ENCODE measurements around the gene POLR1G. TPM values are rescaled to one million over a fixed set of nuclear protein-coding genes. Genes with fewer than 3 reads are reported as not detected.

POLR1G gene
- total RNA-seq, 2 experiments from 2014 or later, result 0.16 to 0.28 TPM

GRCh38 chr19:45437328-45437727 lies 30.9 kb downstream of the POLR1G start:
- H3K4me3 Mint-ChIP-seq, result peak overlapping the region; percentile 12
- no peaks in the 10 kb centered on the region for H3K9me3 Mint-ChIP-seq
- intact Hi-C loops (cut with DNase I, micrococcal nuclease), result no loop called here
- Histone ChIP-seq H3K27me3 (ENCODE audit: control insufficient read depth in 1 of 2, insufficient read depth in 2 of 2, low read length in 2 of 2) (no peaks in the 10 kb centered on the region), H3K4me1 (ENCODE audit: insufficient read depth, low read length) (peaks cover 17% of the 10 kb centered on the region), H3K9me3 (ENCODE audit: control insufficient read depth in 1 of 2, insufficient read depth in 1 of 2, low read length in 2 of 2) (no peaks in the 10 kb centered on the region), H3K27ac (ENCODE audit: low read depth in 1 of 2, low read length in 2 of 2) (no peak overlapping the region), H3K36me3 (ENCODE audit: insufficient read depth, low read length) (no peaks in the 10 kb centered on the region), H3K4me3 (ENCODE audit: low read length) (no peak overlapping the region)
- no peak for TF ChIP-seq CTCF (IDR thresholded peaks at IDR 0.05)
- ChIA-PET CTCF (interaction anchor here (1.7 to 6.0 kb wide), 2 partner anchors 32 to 40 kb away, joined by 4 to 365 read pairs; no protein-coding TSS in a partner anchor), POLR2A (interaction anchor here (0.6 kb wide), 1 partner anchor 42 kb away, joined by 3 read pairs; no protein-coding TSS in a partner anchor)
- ATAC-seq (ENCODE audit: poor library complexity) (no peak), DNase-seq (no peak)
- H3K27ac Mint-ChIP-seq, result no peak overlapping the region
- no peaks in the 10 kb centered on the region for H3K36me3 Mint-ChIP-seq (ENCODE audit: low read depth)
- H3K4me1 Mint-ChIP-seq (ENCODE audit: low read depth), result peaks cover 16% of the 10 kb centered on the region
- H3K27me3 Mint-ChIP-seq, result no peaks in the 10 kb centered on the region

GRCh38 chr19:45439190-45439568 lies 32.7 kb downstream of the POLR1G start:
- no peak for ATAC-seq (ENCODE audit: poor library complexity)
- Histone ChIP-seq H3K4me1 (ENCODE audit: insufficient read depth, low read length) (peaks cover 35% of the 10 kb centered on the region), H3K9me3 (ENCODE audit: control insufficient read depth in 1 of 2, insufficient read depth in 1 of 2, low read length in 2 of 2) (no peaks in the 10 kb centered on the region), H3K27ac (ENCODE audit: low read depth in 1 of 2, low read length in 2 of 2) (peak overlapping the region in 1 of 2 donors; percentile 65), H3K27me3 (ENCODE audit: control insufficient read depth in 1 of 2, insufficient read depth in 2 of 2, low read length in 2 of 2) (no peaks in the 10 kb centered on the region), H3K36me3 (ENCODE audit: insufficient read depth, low read length) (no peaks in the 10 kb centered on the region), H3K4me3 (ENCODE audit: low read length) (peak overlapping the region; percentile 37)
- no peaks in the 10 kb centered on the region for H3K9me3 Mint-ChIP-seq
- ChIA-PET CTCF (interaction anchor here (0.6 to 6.0 kb wide), 32 partner anchors 9 to 347 kb away, joined by 3 to 365 read pairs (median 7); partner anchors contain the start of genes DMPK, ERCC1, FOSB and GIPR), POLR2A (interaction anchor here (0.8 to 2.9 kb wide), 13 partner anchors 10 to 253 kb away, joined by 3 to 142 read pairs (median 6); partner anchors contain the start of genes FOSB, RTN2 and SNRPD2)
- no peak for DNase-seq
- intact Hi-C loops (cut with DNase I, micrococcal nuclease), result loop anchor here (1.0 to 2.0 kb wide), 2 partner anchors 16 to 40 kb away; no protein-coding TSS in a partner anchor
- H3K36me3 Mint-ChIP-seq (ENCODE audit: low read depth), result no peaks in the 10 kb centered on the region
- no peaks in the 10 kb centered on the region for H3K27me3 Mint-ChIP-seq
- no peak overlapping the region for H3K27ac Mint-ChIP-seq
- peaks cover 32% of the 10 kb centered on the region for H3K4me1 Mint-ChIP-seq (ENCODE audit: low read depth)
- H3K4me3 Mint-ChIP-seq, result peak overlapping the region; percentile 48
- no peak for TF ChIP-seq CTCF (IDR thresholded peaks at IDR 0.05)

- peaks cover 40% of the 10 kb centered on the region for H3K4me1 ChIP-seq (ENCODE audit: insufficient read depth, low read length)
- intact Hi-C loops (cut with DNase I, micrococcal nuclease), result loop anchor here (1.0 to 5.0 kb wide), 3 partner anchors 15 to 203 kb away; no protein-coding TSS in a partner anchor
- ATAC-seq (ENCODE audit: poor library complexity) (peak; percentile 66), DNase-seq (peak; percentile 74 to 93 (median 82))
- H3K4me1 Mint-ChIP-seq (ENCODE audit: low read depth), result peaks cover 37% of the 10 kb centered on the region
- ChIA-PET POLR2A (interaction anchor here (0.6 to 2.9 kb wide), 15 partner anchors 10 to 252 kb away, joined by 3 to 142 read pairs (median 5); partner anchors contain the start of genes FOSB, RTN2 and SNRPD2), CTCF (interaction anchor here (0.6 to 6.0 kb wide), 32 partner anchors 9 to 348 kb away, joined by 3 to 365 read pairs (median 7); partner anchors contain the start of genes DMPK, ERCC1, FOSB and GIPR)
- peak overlapping the region; percentile 80 for H3K4me3 Mint-ChIP-seq
- peak overlapping the region; percentile 52 to 65 for H3K27ac ChIP-seq (ENCODE audit: low read depth in 1 of 2, low read length in 2 of 2)
- H3K27ac Mint-ChIP-seq, result peak overlapping the region; percentile 63
- H3K27me3 ChIP-seq (ENCODE audit: control insufficient read depth in 1 of 2, insufficient read depth in 2 of 2, low read length in 2 of 2), result no peaks in the 10 kb centered on the region
- H3K36me3 Mint-ChIP-seq (ENCODE audit: low read depth), result no peaks in the 10 kb centered on the region
- peak overlapping the region; percentile 37 for H3K4me3 ChIP-seq (ENCODE audit: low read length)
- peak; percentile 100 for TF ChIP-seq CTCF (IDR thresholded peaks at IDR 0.05)
- no peaks in the 10 kb centered on the region for H3K9me3 Mint-ChIP-seq
- no peaks in the 10 kb centered on the region for H3K9me3 ChIP-seq (ENCODE audit: control insufficient read depth in 1 of 2, insufficient read depth in 1 of 2, low read length in 2 of 2)
- no peaks in the 10 kb centered on the region for H3K36me3 ChIP-seq (ENCODE audit: insufficient read depth, low read length)
- H3K27me3 Mint-ChIP-seq, result no peaks in the 10 kb centered on the region
Measured at GRCh38 chr19:45439569-45440258, 33.3 kb downstream of the POLR1G start.
